Heart left ventricle (tissue), 13 donors: ENCODE measurements around the gene VAT1L.

ENCODE experiments used
- POLR2A ChIP-seq, 2 donors: fragments of 450-650 bp; IDR thresholded peaks; one replicate each; pipeline ENCODE4 v1.6.1; 2017; ENCODE audit warnings: antibody characterized with exemption in 2 of 2, mild to moderate bottlenecking in 2 of 2, moderate library complexity in 2 of 2
- TF ChIP-seq, protein P1 (sequence below), 12 donors: fragments of 200-600 bp; sonication (generic) in 4 of 12; IDR thresholded peaks; one replicate each; pipeline versions ENCODE4 v1.5.0 to v1.8.0; 2018 to 2022; ENCODE audit warnings: antibody characterized with exemption in 12 of 12, mild to moderate bottlenecking in 5 of 12
- donor health status: ischemic (EF 13 %, LVEDD 7.1; RV severe dilation, severe dysfunction).
- donor health status: DM: no; HTN: yes; CAD: no.
- donor health status: DM: no; HTN: no; CAD: no.
- donor health status: ischemic (EF 25% LVEDD 6.9; RV normal size, moderate dysfunction).
- donor health status: ischemic (EF 25% LVEDD 5.7; RV mildly dilated, moderate dysfunction).
- donor health status: ischemic (EF 35%, LVEDD 5.7; RV mildly dilated, moderate dysfunction).
- donor health status: nonischemic (EF 11% LVEDD 7.7; RV severe dilation, severe dysfunction).
- donor health status: DM: yes; HTN: yes; CAD: no.
- donor health status: PGD.
- donor health status: ischemic (EF 29% LVEDD 5.4; RV normal size, mild dysfunction).
- donor health status: nonischemic (EF 23%, LVEDD 6.1; RV moderate dilation, normal function).

GRCh38 chr16:78028018-78028417 is 239.7 kb downstream of the VAT1L start:
- TF ChIP-seq, protein P1, sequence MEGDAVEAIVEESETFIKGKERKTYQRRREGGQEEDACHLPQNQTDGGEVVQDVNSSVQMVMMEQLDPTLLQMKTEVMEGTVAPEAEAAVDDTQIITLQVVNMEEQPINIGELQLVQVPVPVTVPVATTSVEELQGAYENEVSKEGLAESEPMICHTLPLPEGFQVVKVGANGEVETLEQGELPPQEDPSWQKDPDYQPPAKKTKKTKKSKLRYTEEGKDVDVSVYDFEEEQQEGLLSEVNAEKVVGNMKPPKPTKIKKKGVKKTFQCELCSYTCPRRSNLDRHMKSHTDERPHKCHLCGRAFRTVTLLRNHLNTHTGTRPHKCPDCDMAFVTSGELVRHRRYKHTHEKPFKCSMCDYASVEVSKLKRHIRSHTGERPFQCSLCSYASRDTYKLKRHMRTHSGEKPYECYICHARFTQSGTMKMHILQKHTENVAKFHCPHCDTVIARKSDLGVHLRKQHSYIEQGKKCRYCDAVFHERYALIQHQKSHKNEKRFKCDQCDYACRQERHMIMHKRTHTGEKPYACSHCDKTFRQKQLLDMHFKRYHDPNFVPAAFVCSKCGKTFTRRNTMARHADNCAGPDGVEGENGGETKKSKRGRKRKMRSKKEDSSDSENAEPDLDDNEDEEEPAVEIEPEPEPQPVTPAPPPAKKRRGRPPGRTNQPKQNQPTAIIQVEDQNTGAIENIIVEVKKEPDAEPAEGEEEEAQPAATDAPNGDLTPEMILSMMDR (IDR thresholded peaks at IDR 0.05) = no peak
- no peak for TF ChIP-seq POLR2A (IDR thresholded peaks at IDR 0.05)
